SH-SY5Y (cell line): Measurements from ENCODE around the gene KRT77.

Source experiments
- GATA2 ChIP-seq: IDR thresholded peaks from 2 replicates; pipeline ENCODE4 v1.6.1; 2011; ENCODE audit warnings: mild to moderate bottlenecking, low read depth, low read length
- GATA3 ChIP-seq: IDR thresholded peaks from 2 replicates; pipeline ENCODE4 v1.6.1; 2011; ENCODE audit warnings: low read depth, mild to moderate bottlenecking, low read length, moderate library complexity

KRT77 gene

DNA sequence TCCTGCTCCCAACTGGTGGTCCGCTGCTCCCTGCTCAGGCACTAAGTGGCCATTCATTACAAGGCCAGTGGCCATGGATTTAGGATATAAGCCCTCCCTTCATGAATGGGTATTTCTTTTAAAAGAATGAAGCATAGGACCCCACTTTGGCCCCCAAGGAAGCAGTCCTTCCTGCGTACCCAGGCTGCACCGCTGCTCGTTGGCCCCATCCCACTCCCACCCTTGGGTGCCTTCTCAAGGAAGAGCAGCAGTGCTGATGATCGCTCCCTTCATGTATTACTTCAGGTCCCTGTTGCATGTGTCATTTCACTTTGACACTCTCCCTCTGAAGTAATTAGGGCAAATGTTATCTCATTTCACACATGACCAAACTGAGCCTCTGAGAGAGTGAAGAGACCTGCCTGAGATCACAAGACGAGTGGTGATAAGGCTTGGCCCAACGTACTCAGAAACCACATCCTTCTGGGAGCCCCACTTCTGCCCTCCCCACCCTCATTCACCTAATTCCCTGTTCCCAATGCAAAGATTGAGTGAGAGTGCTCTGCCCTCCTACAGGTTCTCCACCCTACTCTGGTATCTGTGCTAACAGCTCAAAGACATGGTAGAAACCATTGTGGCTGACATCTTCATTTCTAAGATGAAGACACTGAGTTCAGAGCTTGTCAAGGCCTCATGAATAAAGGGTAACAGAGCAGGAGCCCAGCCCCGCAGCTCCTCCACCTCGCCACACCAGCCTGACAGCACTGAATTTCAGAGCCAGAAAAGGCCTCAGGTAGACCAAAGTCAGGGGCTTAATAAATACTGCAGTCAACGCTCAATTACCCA lies 41.0 kb downstream of the KRT77 start:
- no peak for TF ChIP-seq GATA3
- TF ChIP-seq GATA2 = no peak

DNA sequence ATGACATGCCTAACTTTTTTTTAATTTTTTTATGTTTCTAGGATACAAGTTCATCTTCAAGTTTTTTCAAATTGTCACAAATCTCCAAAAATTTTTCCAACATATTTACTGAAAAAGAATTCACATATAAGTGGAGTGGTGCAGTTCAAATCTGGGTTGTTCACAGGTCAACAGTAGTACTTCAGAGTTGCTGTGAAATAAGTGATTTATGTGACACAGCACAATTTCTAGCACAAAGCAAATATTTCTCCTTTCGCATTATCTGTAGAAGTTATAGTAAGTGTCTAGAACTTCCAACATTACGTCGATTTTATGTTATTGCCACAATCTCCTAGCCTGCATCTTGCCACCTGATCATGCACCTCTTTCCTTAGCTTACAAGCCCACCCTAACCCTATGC lies 41.7 kb downstream of the KRT77 start:
- TF ChIP-seq GATA2 = no peak
- no peak for TF ChIP-seq GATA3

DNA sequence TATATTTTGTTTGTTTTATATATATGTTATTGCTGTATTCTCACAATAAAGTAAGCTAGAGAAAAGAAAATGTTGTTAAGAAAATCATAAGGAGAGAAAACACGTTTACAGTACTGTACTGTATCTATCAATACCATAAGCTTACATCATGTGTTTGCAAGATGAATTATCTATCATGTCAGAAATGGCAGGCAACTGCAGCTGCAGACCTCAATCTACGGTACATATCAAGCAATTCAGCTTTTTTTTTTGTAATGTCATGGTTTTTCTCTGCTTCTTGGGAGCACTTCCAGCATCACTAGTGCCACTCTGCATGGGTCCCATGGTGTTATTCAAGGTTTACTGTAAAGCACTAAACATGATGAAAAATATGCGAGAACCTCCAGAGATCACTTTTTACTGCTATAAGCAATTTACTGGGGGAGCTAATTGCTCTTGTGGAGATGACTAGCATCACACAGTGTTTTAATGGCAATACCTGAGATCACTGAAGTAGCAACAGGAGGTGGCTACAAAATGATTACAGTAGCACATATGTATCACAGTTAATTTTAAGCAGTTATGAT lies 42.3 kb downstream of the KRT77 start:
- no peak for TF ChIP-seq GATA2
- TF ChIP-seq GATA3 = no peak

DNA sequence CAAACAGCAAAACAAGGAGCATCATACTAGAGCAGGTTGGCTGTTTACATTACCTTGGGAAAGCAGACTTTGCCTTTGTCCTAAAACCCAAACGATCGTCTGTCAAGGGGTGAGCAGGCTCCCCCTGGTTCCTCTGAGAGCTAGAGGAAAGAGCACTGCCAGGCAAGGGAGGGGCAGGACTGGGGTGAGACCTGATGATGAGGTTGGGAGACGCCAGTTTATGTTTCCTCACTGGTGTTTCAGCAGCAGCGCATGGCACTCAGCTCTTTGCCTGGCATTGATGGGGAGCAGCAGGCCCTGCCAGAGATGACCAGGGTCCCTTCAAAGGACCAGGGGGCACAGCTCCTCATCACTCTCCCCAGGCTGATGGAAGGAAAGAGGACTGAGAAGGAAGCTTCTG lies 43.4 kb downstream of the KRT77 start:
- TF ChIP-seq GATA2 = no peak
- no peak for TF ChIP-seq GATA3

DNA sequence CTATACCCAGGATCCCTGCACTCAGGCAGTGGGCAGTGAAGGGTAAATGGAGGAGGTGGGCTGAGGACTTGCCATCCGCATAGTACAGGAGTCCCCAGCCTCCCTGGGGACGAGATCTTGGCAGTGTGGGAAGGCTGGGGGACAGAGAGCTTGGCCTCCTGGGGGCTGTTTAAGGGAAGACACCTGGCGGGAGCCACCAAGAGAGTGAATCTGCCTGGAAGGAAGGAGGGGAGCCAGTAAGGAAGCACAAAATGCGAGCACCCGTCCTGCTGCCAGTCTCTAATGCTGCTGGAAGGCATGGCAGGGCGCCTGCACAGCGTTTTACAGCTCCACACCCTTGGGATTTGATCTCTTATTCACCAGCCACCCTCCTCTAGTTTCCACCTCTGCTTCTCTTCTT lies 43.9 kb downstream of the KRT77 start:
- no peak for TF ChIP-seq GATA2
- no peak for TF ChIP-seq GATA3

DNA sequence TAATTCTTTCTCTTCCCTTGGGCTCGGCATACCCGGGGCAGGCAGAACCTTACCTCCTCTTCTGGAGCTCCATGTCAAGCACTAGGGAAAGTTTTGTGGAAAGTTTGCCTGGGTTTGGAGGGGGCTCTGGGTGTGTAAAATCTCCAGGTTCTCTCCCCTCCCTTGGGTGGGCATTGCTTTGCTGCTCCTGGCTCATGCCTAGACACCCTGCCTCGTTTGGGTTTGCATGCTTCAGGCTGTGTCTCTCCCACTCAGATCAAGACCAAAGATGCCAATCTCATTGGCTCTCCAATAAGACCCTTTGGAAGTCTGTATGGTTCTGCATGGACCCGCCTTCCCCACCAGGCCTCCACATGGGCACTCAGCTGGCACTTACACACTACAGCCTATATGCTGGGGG lies 45.1 kb downstream of the KRT77 start:
- TF ChIP-seq GATA2 = no peak

DNA sequence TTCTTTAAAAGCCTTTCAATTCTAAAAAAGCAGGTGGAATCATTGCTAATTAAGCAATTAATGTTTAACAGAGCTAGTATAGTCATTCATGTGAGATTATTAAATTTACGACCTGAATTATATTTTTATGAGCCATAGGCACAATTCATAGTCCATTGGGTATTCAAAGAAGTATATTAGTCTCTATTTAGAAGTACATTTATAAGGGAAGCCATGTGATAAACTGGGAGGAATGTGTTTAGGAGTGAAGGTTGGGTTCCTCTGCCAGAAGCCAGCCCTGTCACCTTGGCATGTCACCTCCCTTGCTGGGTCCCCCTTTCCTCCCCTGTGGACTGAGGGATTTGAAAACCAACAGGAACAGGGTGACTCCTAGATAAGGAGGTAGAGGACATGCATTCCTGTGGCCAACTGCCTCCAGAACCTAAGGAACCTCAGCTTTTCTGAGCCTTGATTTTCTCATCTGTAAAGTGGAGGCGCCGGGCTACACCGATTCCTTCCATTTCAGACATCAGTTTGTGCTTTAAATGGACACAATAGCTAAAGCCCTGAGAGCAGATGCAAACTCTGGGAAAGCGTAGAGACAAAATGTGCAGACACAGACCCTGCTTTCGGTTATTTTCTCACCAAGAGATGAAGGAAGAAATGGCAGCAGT lies 45.9 kb downstream of the KRT77 start:
- TF ChIP-seq GATA2 (no peak), GATA3 (no peak)

DNA sequence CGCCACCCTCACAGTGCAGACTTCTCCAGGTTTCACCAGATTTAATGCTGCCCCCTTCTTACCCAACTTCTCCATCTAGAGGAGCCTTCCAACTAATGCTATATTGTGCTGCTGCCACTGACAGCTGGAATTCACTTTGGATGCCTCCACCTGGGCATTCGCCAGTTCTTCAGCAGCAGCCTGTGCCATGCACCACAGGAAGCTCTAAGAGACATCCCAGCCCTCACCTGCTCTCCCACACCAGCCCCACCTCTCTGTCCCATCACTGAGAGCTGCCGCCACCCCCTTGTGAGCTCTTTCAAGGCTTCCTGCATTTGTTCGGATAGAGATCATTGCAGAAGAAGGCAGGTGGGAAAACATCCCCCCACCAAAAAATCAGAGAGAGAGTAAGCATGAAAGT lies 46.7 kb downstream of the KRT77 start:
- TF ChIP-seq GATA2 = no peak
- TF ChIP-seq GATA3 = no peak

DNA sequence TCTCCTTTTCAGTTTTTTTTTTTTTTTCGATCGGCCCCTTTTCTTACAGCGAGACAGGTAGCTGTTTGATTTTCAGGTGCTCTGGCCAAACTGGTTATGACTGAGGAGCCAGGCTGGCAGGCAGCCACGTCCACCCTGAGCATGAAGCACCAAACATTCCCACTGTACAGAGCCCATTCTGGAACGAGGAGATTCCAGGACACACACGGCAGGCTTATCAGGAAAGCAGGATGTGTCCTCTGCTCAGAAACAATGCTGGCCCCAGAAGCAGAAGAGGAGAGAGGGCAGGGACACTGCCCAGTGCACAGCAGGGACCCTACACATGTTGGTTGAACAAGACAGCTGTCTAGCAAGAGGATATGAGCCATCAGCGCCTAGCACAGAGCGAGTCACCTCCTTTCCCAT lies 47.6 kb downstream of the KRT77 start:
- TF ChIP-seq GATA2 (no peak), GATA3 (no peak)

DNA sequence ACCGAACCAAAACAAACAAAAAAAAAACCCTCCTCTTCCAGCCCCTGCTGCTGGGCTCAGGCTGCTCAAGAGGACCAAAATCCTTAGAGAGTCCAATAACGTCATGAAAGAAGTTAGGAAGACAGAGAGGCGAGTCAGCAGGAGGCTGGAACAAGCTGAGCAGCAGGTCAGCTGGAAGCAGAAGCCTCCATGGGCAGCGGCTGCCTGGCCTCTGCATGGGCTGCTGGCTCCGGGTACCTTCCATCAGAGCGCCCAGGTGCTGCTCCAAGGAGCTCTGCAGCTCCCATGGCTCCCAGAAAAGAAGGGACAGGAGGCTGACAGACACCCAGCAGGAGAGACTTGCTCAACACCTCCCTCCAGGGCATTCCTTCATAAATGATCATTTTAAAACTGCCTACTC lies 48.1 kb downstream of the KRT77 start:
- no peak for TF ChIP-seq GATA3

DNA sequence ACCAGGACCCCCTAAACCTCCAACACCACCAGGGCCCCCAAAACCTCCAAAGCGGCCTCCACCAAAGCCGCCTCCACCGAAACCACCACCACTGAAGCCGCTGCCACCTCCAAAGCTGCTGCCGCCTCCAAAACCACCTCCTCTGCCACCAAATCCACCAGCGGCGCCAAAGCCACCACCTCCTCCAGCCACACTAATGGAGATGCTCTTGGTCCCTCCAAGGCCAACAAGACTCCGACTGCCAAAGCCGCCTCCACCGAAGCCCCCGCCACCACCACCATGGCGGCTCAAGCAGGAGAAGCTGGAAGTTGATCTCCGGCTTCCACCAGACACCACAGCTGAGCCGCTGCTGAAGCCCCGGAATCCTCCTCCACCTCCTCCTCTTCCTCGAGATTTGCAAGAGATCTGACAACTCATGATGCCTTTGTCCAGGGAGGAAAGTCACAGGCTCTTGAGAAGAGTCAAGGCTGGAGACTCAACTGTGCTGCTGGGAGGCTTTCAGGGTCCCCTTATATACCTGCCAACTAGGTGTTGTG lies 51.5 kb downstream of the KRT77 start, which contains the start of gene KRT2:
Gene KRT2 (minus strand): TSS at position 486 of the 536 bp plus-strand sequence. CDS start 69 bp downstream, at position 417.
- TF ChIP-seq GATA3 = no peak
- no peak for TF ChIP-seq GATA2

DNA sequence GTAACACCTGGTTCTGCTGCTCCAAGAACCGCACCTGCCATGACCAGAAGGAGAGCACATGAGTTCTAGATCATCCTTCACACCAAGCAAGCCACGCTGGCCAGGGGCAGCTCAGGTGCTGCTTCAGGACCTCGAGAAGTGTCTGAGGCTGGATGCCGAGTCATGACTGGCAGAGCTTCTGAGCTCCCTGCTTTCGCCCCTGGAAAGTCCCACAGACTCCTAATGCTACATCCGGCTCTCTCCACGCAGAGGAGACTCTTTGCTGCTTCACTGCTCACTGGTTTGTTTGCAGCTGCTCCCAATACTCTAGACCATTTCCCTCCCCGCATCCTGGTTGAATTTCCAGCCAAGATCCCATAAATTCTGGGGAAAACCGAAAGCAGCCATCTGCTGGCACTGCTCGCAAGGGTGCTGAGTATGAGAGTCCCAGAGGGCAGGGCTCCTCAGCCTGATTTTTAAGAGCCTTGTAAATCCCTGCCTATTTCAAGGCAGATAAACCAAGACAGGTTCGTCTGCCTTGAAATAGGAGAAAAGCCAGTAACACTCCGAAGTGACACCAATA lies 52.7 kb downstream of the KRT77 start:
- TF ChIP-seq GATA2 = no peak
- no peak for TF ChIP-seq GATA3

DNA sequence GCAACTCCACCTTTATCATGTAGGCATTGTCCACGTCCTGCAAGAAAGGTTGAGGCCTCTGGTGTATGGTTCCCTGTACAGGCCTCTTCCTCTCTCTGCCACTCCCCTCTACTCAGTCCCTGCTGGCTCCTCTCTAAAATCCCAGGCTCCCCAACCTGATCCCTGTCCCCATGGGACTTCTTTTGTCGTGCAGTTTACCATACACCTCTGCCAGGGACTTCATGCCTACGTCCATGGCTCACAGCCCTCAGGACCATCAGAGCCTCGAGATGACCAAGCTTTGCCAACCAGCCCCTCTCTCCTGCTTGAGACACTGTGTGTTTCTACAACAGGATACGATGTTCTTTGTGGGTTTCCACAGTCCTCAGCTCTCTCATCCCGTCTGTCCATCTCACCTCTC lies 54.3 kb downstream of the KRT77 start:
- TF ChIP-seq GATA2 = no peak
- no peak for TF ChIP-seq GATA3

DNA sequence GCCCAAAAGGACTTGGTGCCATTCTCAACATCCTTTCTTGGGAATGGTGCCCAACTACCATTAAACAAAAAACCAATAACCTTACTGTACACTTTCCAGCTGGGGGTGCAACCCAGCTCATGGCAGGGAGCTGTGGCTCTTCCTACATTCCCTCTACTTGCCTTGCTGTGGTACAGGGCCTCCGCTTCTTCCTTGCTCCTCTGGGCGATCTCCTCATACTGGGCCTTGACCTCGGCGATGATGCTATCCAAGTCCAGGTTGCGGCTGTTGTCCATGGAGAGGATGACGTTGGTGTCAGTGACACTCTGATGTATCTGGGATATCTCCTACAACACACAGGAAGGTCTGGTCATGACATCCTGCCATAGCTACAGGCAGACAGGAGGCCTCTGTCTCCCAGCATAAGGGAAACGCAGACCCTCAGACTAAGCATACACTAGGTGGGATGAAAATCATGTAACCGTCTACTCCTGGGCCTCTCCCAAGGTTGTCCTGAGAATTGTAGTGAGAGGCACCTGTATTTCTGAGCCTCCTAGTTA lies 55.2 kb downstream of the KRT77 start:
- TF ChIP-seq GATA3 (no peak), GATA2 (no peak)
